Measurements from ENCODE around the gene TUBA8.
"Not testable (repeated sequence)": the region's sequence is repeated elsewhere in the genome, so short reads cannot be mapped to it uniquely, and the experiment has no call there.

TUBA8 gene

DNA sequence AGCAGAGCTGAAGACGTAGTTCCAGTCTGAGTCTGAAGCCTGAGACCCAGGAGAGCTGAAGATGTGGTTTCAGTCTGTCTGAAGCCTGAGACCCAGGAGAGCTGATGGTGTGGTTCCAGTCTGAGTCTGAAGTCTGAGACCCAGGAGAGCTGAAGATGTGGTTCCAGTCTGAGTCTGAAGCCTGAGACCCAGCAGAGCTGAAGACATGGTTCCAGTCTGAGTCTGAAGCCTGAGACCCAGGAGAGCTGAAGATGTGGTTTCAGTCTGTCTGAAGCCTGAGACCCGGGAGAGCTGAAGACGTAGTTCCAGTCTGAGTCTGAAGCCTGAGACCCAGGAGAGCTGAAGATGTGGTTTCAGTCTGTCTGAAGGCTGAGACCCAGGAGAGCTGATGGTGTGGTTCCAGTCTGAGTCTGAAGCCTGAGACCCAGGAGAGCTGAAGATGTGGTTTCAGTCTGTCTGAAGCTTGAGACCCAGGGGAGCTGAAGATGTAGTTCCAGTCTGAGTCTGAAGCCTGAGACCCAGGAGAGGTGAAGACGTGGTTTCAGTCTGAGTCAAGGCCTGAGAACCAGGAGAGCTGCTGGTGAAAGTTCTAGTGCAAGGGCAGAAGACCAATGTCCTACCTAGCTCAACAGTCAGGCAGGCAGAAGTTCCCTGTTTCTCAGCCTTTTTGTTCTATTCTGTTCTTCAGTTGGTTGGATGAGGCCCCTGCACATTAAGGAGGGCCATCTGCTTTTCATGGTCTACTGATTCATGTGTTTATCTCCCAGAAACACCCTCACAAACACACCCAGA is 3.9 kb upstream of the TUBA8 start:
- not testable (repeated sequence) for DNase-seq

DNA sequence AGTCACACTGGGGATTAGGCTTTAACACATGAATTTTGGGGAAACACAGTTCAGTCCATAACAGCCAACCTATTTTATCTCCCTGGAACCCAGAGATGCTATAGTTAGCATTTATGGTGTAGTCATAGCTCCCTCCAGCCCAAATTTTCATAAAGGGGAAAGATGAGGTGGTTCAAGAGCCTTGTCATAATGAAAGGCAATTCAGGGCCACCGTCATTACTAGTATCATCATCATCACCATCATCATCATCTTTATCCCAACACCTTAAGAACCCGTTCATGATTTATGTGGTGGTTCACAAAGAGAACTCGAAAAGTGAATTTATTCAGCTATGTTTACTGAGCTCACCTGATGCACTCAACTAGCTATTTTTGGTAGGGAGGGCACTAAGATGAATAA is 2.4 kb upstream of the TUBA8 start:
- DNase-seq = no peak

DNA sequence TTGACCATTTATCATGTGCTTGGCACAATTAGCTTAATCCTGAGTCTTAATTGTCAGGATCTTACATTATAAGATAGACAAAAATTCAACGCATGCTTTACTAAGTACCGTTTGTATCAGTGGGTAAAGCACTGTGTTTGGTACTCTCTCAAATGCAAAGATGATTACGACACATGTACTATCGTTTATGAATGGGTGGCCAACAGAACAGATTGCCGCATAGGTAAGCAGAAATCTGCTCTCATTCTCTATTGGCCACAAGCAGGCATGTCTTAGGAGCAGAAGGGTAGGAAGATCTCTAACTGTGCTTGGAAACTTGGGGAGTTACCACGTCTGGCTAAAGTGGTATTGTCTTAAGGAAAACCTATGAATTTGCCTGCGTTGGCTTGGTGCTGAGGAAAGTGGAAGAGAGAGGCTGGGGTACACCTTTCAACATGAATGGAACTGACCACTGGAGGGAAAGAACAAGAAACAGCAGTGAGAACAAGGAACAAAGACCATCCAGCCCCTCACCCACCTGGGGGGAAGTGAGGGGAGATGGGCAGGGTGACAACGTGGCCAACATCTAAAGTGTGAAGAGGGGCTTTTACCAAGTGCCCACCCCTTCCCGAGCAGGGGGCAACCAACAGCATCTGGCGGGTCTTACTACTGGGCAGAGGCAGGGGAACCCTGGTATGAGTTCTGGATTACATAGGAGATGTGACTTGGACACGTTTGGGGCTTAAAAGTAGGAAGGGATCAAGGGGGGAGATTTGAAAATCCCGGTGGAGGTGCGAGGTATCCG is 1.0 kb upstream of the TUBA8 start:
- DNase-seq = no peak

DNA sequence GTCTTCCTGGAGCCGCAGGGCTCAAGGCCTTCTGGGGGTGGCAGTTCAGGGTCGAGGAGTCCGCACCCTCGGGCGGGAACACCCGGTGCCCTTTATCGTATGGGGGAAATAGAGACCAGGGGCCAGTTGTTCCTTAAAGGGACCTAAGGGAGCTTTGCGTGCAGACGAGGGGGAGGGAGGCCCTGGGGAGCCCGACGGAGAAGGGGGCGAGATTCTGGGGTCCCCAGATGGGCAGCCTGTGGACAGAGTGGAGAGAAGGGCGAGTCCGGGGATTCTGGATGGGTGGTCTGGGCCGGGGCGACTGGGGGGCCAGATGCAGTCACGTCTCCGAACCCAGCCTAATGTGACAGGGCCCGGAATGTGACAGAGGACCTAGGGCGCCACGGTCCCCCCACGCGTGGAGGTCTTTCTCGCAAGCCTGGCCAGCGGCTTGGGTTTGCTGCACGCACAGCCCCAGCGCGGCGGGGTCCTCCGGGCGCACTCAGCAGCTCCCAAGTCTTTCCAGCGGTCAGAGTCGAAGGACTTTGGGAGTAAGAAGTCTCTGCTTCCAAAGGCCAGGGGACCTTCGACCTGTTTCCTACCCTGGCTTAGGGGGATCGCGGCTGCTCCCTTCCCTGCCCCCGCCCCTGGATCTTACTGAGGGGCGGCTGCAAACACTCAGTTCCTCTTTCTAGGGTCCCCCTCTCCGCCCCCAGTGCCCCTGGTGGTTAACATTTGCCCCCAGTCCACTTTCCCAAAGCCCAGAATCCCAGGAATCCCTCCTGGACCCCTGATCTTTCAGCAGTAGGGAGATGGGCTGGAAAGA is 547 bp downstream of the TUBA8 start:
- DNase-seq = no peak

DNA sequence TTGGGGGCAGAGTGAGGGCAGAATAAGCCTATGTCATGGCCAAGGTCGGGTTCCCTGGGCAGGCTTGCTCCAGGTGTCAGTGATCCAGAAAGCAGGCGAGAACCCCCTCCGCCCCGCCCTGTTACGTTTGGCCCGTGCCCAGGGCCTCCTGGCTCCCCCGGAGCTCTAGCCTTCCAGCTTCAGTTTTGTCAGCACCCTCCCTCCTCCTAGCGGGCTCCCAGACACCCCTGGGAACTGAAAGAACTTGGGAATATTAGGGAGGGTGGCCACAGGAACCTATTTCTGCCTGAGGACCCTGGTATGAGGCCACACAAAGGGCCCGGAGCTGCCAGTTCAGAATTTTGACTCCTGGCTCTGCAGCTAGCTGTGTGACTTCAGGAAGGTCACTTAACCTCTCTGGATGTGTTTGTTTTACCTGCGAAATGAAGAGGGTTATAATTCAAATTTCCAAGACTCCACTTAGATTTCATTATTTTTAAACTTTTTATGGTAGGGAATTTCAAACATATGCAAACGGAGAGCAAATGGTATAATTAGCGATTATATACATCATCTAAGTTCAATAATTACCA is 1.2 kb downstream of the TUBA8 start:
- no peak for DNase-seq

DNA sequence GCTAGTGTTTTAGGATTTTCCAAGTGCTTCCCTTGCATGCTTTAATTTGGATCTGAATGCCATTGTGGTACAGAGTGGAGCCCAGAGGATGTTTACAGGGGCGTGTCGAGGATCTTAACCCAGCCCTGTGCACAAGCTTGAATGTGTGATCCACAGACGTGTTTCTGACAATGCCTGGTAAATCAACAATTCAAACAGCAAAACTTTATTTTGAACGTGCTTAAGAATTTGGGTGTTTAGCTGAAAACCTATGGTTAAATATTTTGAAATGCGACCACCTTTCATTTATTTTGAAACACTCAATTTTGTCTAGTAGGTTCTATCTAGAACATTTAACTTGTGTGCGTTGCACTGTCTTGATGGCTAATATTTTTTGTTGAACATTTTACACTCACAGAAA is 1.8 kb downstream of the TUBA8 start:
- no peak for DNase-seq

DNA sequence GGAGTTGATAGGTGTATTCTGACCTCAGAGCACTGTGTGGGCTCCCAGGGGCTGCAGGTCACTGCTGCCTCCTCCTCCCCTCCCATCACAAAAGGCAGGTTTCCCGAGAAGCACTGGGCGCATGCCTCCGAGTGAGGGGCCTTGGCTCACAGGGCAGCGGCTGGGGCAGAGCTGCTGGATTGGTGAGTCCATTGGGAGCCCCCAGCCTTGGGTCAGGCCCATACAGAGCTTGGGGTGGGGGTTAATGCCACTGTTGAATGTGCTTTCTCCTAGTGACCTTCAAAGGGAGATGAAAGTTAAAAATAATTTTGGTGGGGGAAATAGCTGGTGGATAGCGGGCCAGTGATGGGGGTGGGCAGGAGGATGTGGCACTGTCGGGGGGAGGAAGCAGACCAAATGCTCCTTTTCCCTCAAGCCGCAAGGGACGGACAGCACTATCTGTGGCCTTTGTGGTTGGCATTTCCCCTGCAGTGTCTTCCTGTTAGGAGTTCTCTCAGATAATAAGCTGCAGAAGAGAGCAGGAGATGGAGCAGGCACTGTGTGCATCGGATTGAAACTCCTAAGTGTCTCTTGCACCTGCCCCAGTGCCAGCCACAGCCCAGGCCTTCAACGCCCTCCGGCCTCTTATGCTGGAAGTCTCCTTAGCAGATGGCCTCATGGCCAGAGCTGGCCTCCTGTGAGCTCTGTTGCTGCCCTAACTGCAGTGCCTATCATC is 3.2 kb downstream of the TUBA8 start:
- DNase-seq = no peak

DNA sequence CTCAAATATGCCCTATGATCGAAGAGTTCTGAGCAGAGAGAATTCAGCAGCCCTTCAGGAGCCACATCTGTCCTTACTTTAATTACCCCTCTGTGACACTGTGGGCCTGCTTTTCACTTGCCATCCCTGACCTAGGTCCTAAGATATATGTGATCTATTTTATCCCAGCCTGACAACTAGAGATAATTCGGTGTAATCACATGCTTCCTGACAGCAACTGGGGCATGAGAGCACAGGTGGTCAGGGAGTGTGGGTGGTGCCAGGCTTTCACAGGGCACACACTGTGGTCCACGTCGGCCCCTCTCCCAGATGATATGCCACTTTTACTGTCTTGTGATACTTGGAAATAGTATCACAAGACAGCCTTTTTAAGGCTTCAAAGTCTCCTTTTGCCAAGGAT is 3.9 kb downstream of the TUBA8 start:
- DNase-seq = no peak

DNA sequence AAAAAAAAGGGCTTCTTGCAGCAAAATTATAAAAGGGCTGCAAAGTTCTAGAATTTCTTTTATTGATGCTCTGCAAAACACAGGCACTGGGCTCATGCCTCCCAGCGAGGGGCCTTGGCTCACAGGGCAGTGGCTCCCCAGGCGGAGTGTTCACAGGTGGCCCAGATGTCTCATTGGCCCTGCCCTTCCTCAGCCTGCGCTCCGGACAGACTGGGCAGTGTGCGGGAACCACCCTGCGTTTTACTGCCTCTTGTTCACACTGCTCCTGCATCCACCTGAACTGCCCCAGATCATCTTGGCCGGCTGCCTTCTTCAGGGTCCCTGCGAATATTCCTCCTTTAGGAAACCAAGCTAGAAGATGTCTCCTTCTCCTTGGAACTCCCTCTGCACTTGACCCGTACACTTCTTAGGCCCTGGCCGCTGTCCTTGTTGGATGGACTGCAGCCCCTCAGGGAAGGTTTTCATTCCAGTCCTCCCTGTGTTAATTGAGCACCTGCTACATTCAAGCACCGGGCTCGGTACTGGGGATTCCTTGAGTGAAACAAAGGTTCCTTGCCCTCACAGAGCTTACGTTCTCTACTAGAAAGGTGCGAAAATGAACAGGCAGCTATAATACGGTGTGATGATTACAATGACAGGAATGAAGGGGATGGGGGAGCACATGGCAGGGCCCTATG is 4.5 kb downstream of the TUBA8 start:
- DNase-seq = no peak

DNA sequence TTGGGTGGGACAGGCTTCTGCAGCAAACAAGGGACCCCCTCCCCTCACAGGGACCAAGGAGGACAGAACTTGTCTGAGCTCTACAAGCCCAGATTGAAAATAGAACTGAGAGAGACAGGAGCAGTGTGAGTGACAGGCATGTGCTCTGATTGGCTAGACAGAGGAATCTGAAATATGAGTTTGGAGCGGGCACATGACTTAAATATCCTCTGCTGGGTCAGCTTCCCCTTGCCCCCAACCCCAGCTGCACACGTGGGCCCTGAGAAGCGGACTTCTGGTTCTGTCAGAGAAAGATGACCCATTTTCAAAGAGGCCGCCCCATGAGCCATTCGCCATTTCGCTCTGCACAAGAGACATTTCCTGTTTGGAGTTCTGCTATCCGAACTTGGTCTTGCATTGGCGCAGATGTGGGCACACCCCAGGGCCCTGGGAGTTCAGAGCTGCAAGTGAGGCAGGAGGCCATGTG is 5.3 kb downstream of the TUBA8 start:
- no peak for DNase-seq

DNA sequence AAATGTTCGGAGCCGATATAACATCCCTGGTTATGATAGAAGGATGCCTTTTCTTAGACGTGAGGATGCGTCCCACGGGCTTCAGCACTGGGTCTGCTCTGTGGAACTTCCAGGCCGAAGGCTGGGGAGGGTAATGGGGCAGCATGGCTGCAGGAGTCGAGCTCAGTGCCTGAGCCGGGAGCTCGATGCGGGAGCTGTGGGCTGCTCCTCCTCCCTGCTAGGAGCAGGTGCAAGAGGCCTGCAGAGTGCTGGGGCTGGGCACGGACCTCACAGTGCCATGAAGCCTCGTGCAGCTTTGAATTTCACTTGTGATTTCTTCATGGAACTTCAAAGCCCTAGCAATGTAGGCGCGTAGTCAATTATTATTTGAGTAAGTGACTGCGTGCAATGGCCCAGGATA is 6.0 kb downstream of the TUBA8 start:
- no peak for DNase-seq

DNA sequence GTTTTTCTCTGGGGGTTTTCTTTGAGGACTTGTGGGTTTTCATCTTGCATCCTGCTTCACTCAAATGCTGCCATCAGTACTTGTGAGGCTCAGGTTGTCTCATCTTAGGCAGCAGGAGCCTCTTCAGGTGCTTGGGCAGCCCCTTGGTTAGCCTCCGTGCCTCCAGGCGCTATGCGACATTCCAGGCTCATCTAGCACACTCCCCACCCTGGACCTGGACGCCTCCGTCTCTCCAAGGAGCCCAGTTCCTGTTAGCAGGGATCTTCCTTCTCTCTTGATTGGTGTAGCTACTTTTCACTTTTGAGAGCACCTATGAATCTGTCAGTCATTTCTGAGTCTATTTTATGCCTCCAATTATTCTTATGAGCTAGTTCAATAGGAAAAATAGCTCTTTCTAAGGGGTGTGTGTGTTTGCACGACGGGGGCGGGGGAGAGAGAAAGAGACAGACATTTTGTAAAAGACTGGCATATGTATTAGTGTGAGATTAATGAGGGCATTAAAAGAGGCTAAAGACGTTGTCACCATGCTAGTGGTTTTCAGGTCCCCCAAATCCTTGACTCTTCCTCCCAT is 7.8 kb downstream of the TUBA8 start:
- DNase-seq = no peak

DNA sequence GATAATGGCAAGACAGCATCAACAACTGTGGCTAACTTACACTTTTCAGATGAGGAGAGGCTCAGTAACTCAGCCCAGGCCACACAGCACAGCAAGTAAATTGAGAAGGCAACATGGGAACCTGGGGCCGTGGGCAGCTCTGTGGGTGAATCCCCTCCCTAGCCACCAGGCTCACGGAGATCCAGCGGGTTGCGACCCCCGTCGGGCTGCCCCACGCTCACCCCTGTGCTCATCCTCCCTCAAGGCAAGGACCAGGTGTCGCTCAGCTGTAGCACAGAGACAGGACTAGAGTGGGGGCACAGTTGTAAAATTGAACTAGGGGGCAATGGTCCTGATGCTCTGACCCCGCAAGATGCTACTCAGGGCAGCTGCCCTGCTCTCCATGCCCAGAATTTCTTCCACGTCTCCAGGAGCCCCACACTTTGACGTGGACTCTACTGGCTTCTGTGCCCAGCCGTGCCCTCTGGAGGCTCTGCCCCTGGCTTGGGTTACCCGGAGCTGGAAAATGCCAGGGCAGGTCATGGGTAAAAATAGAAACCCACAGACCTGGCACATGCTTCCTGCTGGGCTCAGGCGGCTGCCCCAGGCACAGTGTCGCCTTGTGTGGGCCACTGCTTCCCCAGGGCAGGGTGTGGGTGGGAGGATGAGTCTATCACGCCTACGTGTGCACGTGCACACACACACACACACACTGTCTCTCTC is 9.0 kb downstream of the TUBA8 start:
- DNase-seq = no peak

DNA sequence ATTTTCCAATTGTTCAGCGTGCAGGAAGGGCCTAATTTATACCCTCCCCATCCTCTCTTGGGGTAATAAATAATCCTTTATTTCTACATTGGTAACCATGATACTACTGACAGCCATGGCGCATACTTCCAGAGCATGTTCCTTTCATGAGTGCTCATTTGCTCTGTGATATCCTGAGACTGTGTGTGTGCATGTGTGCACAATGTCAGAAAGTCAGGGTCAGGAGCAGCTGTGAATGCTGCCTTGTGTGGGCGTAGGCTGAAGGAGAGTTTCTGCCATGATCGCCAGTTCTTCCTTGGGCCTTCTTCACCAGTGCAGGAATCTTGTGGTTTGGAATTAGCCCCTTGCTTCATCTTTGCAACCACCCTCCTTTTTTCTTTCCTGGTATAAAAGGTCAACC is 10.2 kb downstream of the TUBA8 start:
- DNase-seq = no peak

DNA sequence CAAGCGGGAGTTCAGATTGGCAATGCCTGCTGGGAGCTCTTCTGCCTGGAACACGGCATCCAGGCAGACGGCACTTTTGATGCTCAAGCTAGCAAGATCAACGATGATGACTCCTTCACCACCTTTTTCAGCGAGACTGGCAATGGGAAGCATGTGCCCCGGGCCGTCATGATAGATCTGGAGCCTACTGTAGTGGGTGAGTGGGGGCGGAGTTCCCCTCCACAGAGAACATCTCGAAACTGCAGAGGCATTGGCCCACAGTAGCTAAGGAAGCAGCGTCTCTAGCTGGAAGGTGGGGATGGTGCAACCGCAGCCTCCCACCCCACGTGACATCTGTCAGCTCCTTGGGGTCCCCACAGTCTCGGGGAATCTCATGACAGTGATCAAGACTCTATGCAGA is 10.9 kb downstream of the TUBA8 start:
- DNase-seq = no peak

DNA sequence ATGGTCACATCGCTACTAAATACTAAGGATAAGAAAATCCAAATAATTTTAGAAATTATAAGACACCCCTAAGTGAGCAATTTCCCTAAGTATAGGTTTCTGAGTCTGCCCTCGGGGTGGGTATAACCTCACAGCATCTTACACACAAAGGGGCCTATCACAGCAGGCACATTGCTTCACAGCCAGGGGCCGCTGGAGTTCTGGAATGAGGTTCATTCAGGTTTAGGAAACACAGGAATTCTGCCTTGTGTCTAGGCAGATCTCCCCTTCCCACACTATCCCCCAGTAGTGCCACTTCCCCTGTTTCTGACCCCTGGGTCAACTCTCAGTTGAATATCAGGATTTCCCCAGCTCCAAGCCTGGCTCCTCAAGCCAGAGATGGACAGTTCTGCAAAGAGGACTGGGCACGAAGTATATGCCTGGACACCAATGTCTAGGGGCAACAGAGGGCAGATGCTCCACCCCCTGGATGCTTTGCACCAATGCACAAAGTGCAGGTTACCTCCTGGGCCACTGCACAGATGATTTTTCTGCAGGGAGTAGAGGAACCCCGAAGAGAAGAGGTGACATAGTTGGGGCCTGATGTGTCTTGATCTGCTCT is 11.4 kb downstream of the TUBA8 start:
- no peak for DNase-seq

DNA sequence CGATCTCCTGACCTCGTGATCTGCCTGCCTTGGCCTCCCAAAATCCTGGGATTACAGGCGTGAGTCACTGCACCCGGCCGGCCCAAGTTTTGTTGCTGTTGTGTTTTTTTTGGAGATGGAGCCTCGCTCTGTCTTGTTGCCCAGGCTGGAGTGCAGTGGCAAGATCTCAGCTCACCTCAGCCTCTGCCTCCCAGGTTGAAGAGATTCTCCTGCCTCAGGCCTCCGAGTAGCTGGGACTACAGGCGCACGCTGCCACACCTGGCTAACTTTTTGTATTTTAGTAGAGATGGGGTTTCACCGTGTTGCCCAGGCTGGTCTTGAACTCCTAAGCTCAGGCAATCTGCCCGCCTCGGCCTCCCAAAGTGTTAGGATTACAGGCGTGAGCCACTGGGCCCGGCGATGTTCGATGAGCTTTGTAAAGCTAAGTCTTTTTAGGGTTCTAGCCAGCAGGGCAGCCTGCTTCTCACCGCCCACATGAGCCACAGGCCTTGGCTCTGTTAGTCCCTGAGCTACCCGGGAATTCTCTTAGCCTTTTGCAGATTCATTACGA is 12.9 kb downstream of the TUBA8 start:
- DNase-seq = not testable (repeated sequence)

DNA sequence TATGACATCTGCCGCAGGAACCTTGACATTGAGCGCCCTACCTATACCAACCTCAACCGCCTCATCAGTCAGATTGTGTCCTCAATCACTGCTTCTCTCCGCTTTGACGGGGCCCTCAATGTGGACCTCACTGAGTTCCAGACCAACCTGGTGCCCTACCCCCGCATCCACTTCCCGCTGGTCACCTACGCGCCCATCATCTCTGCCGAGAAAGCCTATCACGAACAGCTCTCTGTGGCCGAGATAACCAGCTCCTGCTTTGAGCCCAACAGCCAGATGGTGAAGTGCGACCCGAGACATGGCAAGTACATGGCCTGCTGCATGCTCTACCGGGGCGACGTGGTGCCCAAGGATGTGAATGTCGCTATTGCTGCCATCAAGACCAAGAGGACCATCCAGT is 16.0 kb downstream of the TUBA8 start:
- no peak for DNase-seq

DNA sequence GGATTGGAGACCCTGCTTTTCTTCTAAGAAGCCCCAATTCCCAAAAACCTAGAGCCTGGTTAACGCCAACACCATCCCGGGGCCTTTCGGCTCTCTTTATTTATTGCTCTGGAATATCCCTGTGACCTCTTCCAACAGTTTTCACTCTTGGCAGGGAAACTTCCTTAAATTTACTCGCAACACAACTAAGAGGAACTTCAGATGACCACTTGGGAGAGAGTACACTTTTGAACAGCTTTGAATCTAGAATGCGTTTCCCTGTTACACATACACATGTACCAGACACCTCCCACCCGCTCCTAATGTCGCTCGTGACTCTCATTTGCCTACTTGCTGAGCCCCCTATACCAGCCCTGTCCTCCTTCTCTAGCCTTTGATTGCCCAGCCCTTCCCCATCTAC is 19.4 kb downstream of the TUBA8 start:
- DNase-seq = no peak

Data from NCI-H345 (cell line).